Right kidney (tissue), 1 donor: Measurements from ENCODE around the gene SF3B6.

Experiments
- DNase-seq: peaks from one replicate; pipeline ENCODE4 v3.0.0-alpha.2; 2016

Gene SF3B6

DNA sequence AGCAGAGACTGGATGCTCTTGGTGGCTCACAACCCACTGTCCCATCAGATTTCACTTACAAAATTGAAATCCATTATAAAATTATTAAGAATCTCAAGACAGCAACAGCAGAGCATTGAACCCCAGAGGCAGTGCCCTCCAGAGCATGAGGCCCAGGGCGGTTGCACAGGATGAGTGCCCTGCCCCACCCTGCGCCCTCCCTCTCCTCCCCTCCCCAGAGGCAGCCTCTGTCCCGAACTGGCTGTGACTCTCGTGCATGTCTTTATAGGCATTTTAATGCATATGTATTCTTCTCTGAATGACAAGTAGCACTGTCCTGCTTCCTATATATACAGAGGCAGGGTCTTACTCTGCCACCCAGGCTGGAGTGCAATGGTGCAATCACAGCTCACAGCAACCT, 55.9 kb downstream of the SF3B6 start:
- no peak for DNase-seq

- DNase-seq = no peak
Observed at GRCh38 chr2:24019729-24020128, 56.4 kb downstream of the SF3B6 start.

- DNase-seq = no peak
Observed at GRCh38 chr2:24018241-24018640, 57.9 kb downstream of the SF3B6 start.

DNA sequence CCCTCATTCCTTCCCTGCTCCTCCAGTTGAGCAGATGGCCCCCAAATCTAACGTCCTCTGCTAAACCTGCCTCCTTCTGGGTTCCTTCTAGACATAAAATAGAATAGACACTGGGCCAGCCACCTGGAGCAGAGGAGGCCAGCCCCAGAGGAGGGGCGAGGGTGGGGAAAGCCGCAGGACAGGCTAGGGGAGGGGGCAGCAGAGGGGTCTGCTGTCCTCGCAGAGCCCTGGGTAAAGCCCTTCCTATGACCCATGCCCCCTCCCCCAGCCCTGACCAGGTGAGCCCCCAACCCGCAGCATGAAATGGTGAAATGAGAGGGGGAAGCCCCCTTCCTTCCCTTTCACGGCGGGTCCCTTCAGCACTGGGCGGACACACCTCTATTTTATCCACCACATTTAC, 58.4 kb downstream of the SF3B6 start:
- DNase-seq = no peak
